ENCODE data around the gene TMPRSS3.

TMPRSS3 gene

DNA sequence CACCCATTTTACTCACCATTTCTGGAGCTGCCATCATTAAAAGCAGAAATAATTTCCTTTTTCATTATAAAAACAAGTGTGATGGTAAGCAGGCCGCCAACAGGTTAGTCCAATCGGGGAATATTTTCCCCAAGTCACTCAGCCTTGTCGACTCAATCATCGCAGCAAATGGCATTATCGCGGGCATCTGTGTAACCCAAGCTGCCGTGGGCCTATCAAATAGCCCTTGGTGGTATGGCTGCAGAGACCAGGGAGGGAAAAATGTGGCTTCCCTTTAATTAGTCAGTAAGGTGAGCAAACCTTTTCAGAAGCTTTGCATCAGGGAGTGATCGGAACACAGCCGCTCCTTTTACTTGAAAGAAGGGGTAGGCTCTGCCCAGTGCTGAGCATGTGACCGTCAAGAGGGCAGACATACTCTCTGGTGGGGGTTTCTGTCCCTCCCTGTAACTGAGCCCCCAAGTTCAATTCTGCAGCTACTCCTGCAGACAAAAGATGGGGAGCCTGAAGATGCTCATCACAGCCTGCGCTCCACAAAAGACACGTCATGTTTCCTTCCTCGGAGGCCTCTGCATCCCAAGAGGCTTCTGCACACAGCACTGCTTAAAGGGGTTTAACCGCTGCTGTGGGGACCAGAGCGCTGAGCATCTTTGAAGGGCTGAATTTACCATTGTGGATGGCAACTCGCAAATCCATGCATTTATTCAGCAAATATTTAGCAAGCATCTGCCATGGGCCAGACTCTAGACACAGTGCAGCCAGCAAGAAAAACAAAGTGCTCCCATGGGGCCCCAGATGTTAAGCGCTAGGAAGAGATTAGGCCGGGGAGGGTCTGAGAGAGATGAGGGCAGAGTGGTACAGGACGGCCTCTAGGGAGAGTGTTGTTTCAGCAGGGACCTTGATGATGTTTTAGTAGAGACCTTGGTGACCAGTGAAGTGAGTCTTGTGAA lies 1.2 kb upstream of the TMPRSS3 start:
- H3K4me3 ChIP-seq (ENCODE audit: low read depth, low read length) = no peak overlapping the region
- DNase-seq (ENCODE audit: low read depth) = no peak
- TF ChIP-seq, protein P1, sequence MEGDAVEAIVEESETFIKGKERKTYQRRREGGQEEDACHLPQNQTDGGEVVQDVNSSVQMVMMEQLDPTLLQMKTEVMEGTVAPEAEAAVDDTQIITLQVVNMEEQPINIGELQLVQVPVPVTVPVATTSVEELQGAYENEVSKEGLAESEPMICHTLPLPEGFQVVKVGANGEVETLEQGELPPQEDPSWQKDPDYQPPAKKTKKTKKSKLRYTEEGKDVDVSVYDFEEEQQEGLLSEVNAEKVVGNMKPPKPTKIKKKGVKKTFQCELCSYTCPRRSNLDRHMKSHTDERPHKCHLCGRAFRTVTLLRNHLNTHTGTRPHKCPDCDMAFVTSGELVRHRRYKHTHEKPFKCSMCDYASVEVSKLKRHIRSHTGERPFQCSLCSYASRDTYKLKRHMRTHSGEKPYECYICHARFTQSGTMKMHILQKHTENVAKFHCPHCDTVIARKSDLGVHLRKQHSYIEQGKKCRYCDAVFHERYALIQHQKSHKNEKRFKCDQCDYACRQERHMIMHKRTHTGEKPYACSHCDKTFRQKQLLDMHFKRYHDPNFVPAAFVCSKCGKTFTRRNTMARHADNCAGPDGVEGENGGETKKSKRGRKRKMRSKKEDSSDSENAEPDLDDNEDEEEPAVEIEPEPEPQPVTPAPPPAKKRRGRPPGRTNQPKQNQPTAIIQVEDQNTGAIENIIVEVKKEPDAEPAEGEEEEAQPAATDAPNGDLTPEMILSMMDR (conservative IDR thresholded peaks at IDR 0.05; ENCODE audit: low read depth, low read length) = no peak

DNA sequence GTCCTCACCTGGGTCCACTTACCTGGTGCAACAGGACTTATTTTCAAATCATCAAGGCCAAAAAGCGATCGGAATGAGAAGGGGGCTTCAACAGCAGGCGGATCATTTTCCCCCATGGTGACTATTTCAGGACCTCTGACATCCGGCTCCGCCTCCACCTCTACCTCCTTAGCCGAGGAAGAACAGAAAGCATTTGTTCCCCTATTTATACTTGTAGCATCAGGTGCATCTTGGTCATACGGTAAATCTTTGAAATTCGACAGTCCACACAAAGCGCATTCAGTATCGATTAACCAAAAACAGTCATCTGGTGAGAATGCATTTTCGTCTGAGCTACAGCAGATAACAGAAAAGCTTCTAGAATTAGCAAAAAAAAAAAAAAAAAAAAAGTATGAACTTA lies 550 bp downstream of the TMPRSS3 start:
- TF ChIP-seq, protein P1 (conservative IDR thresholded peaks at IDR 0.05; ENCODE audit: low read depth, low read length) = no peak
- H3K4me3 ChIP-seq (ENCODE audit: low read depth, low read length) = no peak overlapping the region
- DNase-seq (ENCODE audit: low read depth) = no peak

DNA sequence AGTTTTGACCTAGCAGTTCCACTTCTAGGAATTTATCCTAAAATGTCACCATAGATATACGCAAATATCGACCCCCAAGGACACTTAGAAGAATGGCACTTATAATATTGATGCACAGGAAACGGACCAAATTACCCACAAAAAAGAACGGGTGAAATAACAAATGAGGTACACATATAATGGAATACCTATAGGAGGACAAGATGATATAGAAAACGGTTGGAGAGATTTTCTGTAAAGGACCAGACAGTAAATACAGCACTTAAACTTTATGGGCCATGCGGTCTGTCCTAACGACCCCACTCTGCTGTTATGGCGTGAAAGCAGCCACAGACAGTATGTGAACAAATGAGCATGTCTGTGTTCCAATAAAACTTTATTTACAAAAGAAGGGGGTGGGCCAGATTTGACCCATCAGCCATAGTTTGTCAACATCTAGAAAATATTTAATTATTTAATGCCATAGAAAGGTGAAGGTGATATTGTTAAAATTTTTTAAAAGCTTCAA lies 2.4 kb downstream of the TMPRSS3 start:
- H3K4me3 ChIP-seq (ENCODE audit: low read depth, low read length) = no peak overlapping the region
- no peak for DNase-seq (ENCODE audit: low read depth)
- TF ChIP-seq, protein P1 (conservative IDR thresholded peaks at IDR 0.05; ENCODE audit: low read depth, low read length) = no peak

DNA sequence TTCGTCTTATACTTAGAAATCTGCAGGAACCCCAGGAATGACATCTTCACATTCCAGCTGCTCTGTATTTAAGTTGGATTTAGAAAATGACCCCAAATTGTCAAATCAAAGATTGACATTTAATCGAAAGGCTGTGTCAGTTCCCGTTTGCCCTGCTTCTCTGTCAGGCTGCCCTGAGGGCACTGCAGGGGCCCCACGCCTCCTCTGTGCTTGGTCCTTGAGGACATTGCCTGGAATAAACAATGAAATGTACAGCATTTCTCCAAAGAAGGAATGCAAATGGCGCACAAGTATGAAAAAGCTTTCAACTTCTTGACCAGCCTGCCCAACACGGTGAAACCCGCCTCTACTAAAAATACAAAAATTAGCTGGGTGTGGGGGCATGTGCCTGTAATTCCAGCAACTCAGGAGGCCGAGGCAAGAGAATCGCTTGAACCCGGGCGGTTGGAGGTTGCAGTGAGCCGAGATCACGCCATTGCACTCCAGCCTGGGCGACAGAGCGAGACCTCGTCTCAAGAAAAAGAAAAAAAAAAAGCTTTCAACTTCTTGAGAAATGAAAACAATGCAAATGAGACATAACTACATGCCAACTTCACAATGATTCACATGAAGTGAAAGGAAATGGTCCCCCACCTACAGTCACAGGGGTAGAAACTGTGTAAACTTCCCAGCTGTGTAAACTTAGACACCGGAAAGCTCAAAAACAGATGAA lies 3.0 kb downstream of the TMPRSS3 start:
- H3K4me3 ChIP-seq (ENCODE audit: low read depth, low read length) = no peak overlapping the region
- TF ChIP-seq, protein P1 (conservative IDR thresholded peaks at IDR 0.05; ENCODE audit: low read depth, low read length) = no peak
- peak; percentile 44 for DNase-seq (ENCODE audit: low read depth)

DNA sequence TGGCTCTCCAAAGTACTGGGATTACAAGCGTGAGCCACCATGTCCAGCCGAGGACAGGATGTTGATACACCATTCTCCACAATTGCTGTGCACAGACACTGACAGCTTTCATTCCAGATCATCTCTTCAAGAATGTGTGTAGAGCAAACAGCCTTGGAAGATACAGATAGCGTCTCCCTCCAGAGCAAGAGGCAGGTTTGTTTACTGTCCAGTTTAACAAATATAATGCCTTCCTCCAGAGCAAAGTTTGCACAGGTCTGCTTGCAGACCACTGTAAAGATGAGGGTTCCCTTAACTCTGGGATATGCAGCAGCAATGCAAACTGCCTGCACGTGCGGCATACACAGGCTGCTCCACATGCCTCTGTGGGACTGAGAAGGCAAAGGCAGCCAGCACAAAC lies 4.6 kb downstream of the TMPRSS3 start:
- no peak overlapping the region for H3K4me3 ChIP-seq (ENCODE audit: low read depth, low read length)
- TF ChIP-seq, protein P1 (conservative IDR thresholded peaks at IDR 0.05; ENCODE audit: low read depth, low read length) = no peak
- DNase-seq (ENCODE audit: low read depth) = no peak

DNA sequence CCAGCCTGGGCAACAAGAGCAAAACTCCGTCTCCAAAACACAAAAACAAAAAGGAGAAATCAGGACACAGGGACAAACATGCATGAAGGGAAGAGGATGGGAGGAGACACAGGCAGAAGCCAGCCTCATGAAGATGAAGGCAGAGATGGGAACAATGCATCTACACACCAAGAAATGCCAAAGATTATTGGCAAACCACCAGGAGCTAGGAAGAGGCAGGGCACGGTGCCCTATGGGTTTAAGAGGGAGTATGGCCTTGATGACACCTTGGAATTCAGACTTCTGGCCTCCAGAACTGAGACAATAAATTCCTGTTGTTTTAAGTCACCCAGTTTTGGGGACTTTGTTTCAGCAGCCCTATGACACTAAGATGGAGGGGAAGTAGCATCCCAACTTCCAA lies 5.2 kb downstream of the TMPRSS3 start:
- H3K4me3 ChIP-seq (ENCODE audit: low read depth, low read length) = no peak overlapping the region
- TF ChIP-seq, protein P1 (conservative IDR thresholded peaks at IDR 0.05; ENCODE audit: low read depth, low read length) = no peak
- DNase-seq (ENCODE audit: low read depth) = no peak
